HG03108 (cell line): Measurements from ENCODE around the gene CNKSR3.

Experiments used
- ATAC-seq: cut with Tn5 transposase; IDR thresholded peaks from one replicate; pipeline ENCODE4 v1.9.1; 2021; ENCODE audit warnings: moderate library complexity; ENCODE audit not compliant: unreplicated experiment

CNKSR3 gene

GRCh38 chr6:154479771-154480639 is 30.5 kb downstream of the CNKSR3 start:
- no peak for ATAC-seq

GRCh38 chr6:154479351-154479769 is 31.1 kb downstream of the CNKSR3 start:
- no peak for ATAC-seq

GRCh38 chr6:154478701-154479060 is 31.8 kb downstream of the CNKSR3 start:
- ATAC-seq = no peak

- no peak for ATAC-seq
Measured at GRCh38 chr6:154478021-154478700, 32.3 kb downstream of the CNKSR3 start.

GRCh38 chr6:154476494-154476893 is 34.0 kb downstream of the CNKSR3 start:
- ATAC-seq = no peak

- no peak for ATAC-seq
Measured at GRCh38 chr6:154474648-154475428, 35.6 kb downstream of the CNKSR3 start.

- ATAC-seq = no peak
Measured at GRCh38 chr6:154473324-154473723, 37.2 kb downstream of the CNKSR3 start.

GRCh38 chr6:154471609-154472362 is 38.7 kb downstream of the CNKSR3 start:
- no peak for ATAC-seq

- no peak for ATAC-seq
Measured at GRCh38 chr6:154469306-154469935, 41.1 kb downstream of the CNKSR3 start.

GRCh38 chr6:154468760-154469159 is 41.7 kb downstream of the CNKSR3 start:
- ATAC-seq = no peak

- ATAC-seq = no peak
Measured at GRCh38 chr6:154466971-154467679, 43.4 kb downstream of the CNKSR3 start.

- no peak for ATAC-seq
Measured at GRCh38 chr6:154466139-154466538, 44.3 kb downstream of the CNKSR3 start.

GRCh38 chr6:154463573-154464419 is 46.7 kb downstream of the CNKSR3 start:
- ATAC-seq = no peak

- no peak for ATAC-seq
Measured at GRCh38 chr6:154462425-154462824, 48.1 kb downstream of the CNKSR3 start.

- no peak for ATAC-seq
Measured at GRCh38 chr6:154461348-154461747, 49.1 kb downstream of the CNKSR3 start.

- no peak for ATAC-seq
Measured at GRCh38 chr6:154460306-154461071, 50.0 kb downstream of the CNKSR3 start.

GRCh38 chr6:154459513-154459912 is 51.0 kb downstream of the CNKSR3 start:
- no peak for ATAC-seq
